ENCODE data around the gene HSPA9.

HSPA9 gene

DNA sequence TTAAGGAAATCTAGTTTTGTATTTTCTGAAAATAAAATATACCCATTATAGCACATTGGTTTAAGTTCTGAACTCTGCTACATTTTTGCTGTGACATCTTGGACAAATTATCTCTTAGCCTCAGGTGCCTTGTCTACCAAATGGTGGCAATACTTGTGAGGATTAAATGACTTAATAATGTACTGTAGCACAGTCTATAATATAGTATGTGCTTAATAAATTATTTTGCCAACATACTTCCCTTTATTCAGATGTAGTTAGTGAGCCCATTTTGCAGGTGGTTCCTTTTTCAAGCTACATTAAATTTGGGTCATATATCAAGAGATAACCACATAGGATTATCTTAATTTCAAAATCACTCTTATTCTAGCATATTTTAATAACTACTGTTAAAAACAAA, 35.4 kb downstream of the HSPA9 start:
- ATAC-seq (ENCODE audit: insufficient read depth, low read depth) = no peak
- no peak for DNase-seq
- peaks cover 60% of the 10 kb centered on the region for H3K36me3 ChIP-seq (ENCODE audit: insufficient read depth, low read length)
- H2AFZ ChIP-seq (ENCODE audit: low read depth, low read length) = no peak overlapping the region
- no peak for TF ChIP-seq EZH2 (IDR thresholded peaks at IDR 0.05; ENCODE audit: borderline replicate concordance, low read depth, low read length, severe bottlenecking)
- TF ChIP-seq, protein P1, sequence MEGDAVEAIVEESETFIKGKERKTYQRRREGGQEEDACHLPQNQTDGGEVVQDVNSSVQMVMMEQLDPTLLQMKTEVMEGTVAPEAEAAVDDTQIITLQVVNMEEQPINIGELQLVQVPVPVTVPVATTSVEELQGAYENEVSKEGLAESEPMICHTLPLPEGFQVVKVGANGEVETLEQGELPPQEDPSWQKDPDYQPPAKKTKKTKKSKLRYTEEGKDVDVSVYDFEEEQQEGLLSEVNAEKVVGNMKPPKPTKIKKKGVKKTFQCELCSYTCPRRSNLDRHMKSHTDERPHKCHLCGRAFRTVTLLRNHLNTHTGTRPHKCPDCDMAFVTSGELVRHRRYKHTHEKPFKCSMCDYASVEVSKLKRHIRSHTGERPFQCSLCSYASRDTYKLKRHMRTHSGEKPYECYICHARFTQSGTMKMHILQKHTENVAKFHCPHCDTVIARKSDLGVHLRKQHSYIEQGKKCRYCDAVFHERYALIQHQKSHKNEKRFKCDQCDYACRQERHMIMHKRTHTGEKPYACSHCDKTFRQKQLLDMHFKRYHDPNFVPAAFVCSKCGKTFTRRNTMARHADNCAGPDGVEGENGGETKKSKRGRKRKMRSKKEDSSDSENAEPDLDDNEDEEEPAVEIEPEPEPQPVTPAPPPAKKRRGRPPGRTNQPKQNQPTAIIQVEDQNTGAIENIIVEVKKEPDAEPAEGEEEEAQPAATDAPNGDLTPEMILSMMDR (IDR thresholded peaks at IDR 0.05; ENCODE audit: borderline replicate concordance, extremely low read depth, low read length, poor library complexity, severe bottlenecking) = no peak
- peaks cover 34% of the 10 kb centered on the region for H3K4me1 ChIP-seq (ENCODE audit: insufficient read depth, low read length)
- 0 out of 2 replicates have a peak overlapping the region, but pooled peaks have one; percentile 95 for H3K9ac ChIP-seq (ENCODE audit: low read depth, low read length)
- no peak overlapping the region for H3K4me3 ChIP-seq (ENCODE audit: low read depth in 1 of 2, low read length in 2 of 2)
- H3K79me2 ChIP-seq (ENCODE audit: insufficient read depth, low read length) = peaks cover 93% of the 10 kb centered on the region
- no peaks in the 10 kb centered on the region for H3K27me3 ChIP-seq (ENCODE audit: insufficient read depth, low read length, poor library complexity)
- peaks cover 60% of the 10 kb centered on the region; the same call in 1 of the 2 replicates for H4K20me1 ChIP-seq (ENCODE audit: insufficient read depth, low read length)
- peak overlapping the region; percentile 73; the same call in 1 of the 2 replicates for H3K4me2 ChIP-seq (ENCODE audit: insufficient read depth, low read length)
- peak overlapping the region; percentile 19; the same call in 1 of the 2 replicates for H3K27ac ChIP-seq (ENCODE audit: low read length)
- H3K9me3 ChIP-seq (ENCODE audit: insufficient read depth, low read length, severe bottlenecking) = no peaks in the 10 kb centered on the region

DNA sequence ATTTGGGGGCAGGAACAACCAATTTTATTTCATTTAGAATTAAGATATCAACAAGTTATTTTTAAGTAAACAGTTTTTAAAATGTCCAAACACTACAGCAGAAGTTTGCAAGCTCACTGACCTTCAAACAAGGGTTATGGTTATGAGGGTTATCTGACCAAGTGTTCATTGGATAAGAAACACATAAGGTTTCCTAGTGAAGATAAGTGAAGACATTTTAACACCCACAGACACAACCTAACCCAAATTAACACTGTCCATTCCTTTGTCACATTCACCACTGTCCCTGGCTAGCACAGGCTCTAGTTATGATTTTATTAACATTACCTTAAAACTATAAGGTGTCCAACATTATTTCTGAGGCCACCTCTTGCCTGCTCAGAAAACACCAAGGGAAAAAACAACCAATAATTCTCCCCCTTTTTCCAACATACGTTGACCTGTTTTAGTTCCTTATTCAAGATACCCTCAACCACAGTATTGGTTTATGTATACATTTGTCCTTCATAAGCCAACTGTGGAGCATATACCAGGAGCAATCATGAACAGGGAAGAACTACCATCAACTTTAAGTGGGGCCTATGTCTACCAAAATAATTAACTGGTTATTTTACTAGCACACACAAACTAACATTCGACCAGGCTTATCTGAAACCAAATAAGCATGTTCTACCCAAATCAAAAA, 36.1 kb downstream of the HSPA9 start:
- Histone ChIP-seq H3K36me3 (ENCODE audit: insufficient read depth, low read length) (peaks cover 64% of the 10 kb centered on the region), H4K20me1 (ENCODE audit: insufficient read depth, low read length) (peaks cover 66% of the 10 kb centered on the region), H3K4me1 (ENCODE audit: insufficient read depth, low read length) (peaks cover 27% of the 10 kb centered on the region), H3K4me3 (ENCODE audit: low read depth in 1 of 2, low read length in 2 of 2) (no peak overlapping the region), H3K9me3 (ENCODE audit: insufficient read depth, low read length, severe bottlenecking) (no peaks in the 10 kb centered on the region), H2AFZ (ENCODE audit: low read depth, low read length) (no peak overlapping the region), H3K27ac (ENCODE audit: low read length) (no peak overlapping the region), H3K27me3 (ENCODE audit: insufficient read depth, low read length, poor library complexity) (no peaks in the 10 kb centered on the region), H3K79me2 (ENCODE audit: insufficient read depth, low read length) (peaks cover 93% of the 10 kb centered on the region), H3K9ac (ENCODE audit: low read depth, low read length) (no peak overlapping the region), H3K4me2 (ENCODE audit: insufficient read depth, low read length) (peak overlapping the region; percentile 73; the same call in 1 of the 2 replicates)
- TF ChIP-seq, protein P1 (IDR thresholded peaks at IDR 0.05; ENCODE audit: borderline replicate concordance, extremely low read depth, low read length, poor library complexity, severe bottlenecking) = no peak
- no peak for TF ChIP-seq EZH2 (IDR thresholded peaks at IDR 0.05; ENCODE audit: borderline replicate concordance, low read depth, low read length, severe bottlenecking)
- no peak for DNase-seq
- ATAC-seq (ENCODE audit: insufficient read depth, low read depth) = no peak

DNA sequence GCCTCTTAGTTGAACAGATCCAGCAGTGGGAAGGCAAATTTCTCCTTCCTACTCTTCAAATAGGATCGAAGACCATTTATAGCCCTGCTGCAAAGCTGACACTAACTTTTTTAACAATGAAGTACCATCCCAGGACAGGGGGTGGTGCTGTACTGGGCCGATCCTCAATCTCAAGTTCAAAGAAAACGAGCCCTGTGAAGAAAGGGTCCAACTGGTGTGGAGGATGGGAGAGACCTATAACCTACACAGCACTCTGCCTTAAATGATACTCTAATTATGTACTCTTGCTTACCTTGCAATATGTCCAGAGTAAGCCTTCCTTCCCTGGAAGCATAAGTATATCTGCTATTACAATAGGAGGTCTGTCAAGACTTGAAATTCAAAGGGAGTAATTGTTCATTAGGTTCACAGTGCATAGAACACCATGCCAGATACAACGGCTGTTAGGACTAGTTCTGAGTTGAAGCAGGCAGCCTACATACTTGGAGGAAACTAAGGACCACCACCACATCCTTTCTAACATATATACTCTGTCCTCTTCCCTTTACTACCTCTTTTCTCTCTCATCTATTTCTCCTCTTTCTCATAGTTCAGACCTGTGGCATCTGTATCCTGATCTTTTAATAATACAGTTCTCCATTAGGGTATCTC, 38.4 kb downstream of the HSPA9 start:
- no peak overlapping the region for H2AFZ ChIP-seq (ENCODE audit: low read depth, low read length)
- H3K79me2 ChIP-seq (ENCODE audit: insufficient read depth, low read length) = peaks cover 96% of the 10 kb centered on the region
- no peak overlapping the region for H3K27ac ChIP-seq (ENCODE audit: low read length)
- H3K27me3 ChIP-seq (ENCODE audit: insufficient read depth, low read length, poor library complexity) = no peaks in the 10 kb centered on the region
- H3K9me3 ChIP-seq (ENCODE audit: insufficient read depth, low read length, severe bottlenecking) = no peaks in the 10 kb centered on the region
- H3K9ac ChIP-seq (ENCODE audit: low read depth, low read length) = no peak overlapping the region
- H4K20me1 ChIP-seq (ENCODE audit: insufficient read depth, low read length) = peaks cover 82% of the 10 kb centered on the region
- H3K36me3 ChIP-seq (ENCODE audit: insufficient read depth, low read length) = peaks cover 79% of the 10 kb centered on the region
- H3K4me3 ChIP-seq (ENCODE audit: low read depth in 1 of 2, low read length in 2 of 2) = no peak overlapping the region
- no peak for DNase-seq
- peak; percentile 80 for ATAC-seq (ENCODE audit: insufficient read depth, low read depth)
- H3K4me2 ChIP-seq (ENCODE audit: insufficient read depth, low read length) = no peak overlapping the region
- peaks cover 24% of the 10 kb centered on the region for H3K4me1 ChIP-seq (ENCODE audit: insufficient read depth, low read length)
- TF ChIP-seq, protein P1 (IDR thresholded peaks at IDR 0.05; ENCODE audit: borderline replicate concordance, extremely low read depth, low read length, poor library complexity, severe bottlenecking) = peak; percentile 52
- no peak for TF ChIP-seq EZH2 (IDR thresholded peaks at IDR 0.05; ENCODE audit: borderline replicate concordance, low read depth, low read length, severe bottlenecking)

Data from DND-41 (cell line).